Measurements from ENCODE around the gene GUCD1. TPM values are rescaled to one million over a fixed set of nuclear protein-coding genes. Genes with fewer than 3 reads are reported as not detected.

Gene GUCD1
- total and polyA plus RNA-seq, 2 of the 13 experiments (the other 11 are each of a cell fraction or from before 2014, with no cell fraction given) = 128 to 245 TPM

- TF ChIP-seq, protein P1, sequence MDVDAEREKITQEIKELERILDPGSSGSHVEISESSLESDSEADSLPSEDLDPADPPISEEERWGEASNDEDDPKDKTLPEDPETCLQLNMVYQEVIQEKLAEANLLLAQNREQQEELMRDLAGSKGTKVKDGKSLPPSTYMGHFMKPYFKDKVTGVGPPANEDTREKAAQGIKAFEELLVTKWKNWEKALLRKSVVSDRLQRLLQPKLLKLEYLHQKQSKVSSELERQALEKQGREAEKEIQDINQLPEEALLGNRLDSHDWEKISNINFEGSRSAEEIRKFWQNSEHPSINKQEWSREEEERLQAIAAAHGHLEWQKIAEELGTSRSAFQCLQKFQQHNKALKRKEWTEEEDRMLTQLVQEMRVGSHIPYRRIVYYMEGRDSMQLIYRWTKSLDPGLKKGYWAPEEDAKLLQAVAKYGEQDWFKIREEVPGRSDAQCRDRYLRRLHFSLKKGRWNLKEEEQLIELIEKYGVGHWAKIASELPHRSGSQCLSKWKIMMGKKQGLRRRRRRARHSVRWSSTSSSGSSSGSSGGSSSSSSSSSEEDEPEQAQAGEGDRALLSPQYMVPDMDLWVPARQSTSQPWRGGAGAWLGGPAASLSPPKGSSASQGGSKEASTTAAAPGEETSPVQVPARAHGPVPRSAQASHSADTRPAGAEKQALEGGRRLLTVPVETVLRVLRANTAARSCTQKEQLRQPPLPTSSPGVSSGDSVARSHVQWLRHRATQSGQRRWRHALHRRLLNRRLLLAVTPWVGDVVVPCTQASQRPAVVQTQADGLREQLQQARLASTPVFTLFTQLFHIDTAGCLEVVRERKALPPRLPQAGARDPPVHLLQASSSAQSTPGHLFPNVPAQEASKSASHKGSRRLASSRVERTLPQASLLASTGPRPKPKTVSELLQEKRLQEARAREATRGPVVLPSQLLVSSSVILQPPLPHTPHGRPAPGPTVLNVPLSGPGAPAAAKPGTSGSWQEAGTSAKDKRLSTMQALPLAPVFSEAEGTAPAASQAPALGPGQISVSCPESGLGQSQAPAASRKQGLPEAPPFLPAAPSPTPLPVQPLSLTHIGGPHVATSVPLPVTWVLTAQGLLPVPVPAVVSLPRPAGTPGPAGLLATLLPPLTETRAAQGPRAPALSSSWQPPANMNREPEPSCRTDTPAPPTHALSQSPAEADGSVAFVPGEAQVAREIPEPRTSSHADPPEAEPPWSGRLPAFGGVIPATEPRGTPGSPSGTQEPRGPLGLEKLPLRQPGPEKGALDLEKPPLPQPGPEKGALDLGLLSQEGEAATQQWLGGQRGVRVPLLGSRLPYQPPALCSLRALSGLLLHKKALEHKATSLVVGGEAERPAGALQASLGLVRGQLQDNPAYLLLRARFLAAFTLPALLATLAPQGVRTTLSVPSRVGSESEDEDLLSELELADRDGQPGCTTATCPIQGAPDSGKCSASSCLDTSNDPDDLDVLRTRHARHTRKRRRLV (CRISPR knock-in tag; IDR thresholded peaks at IDR 0.05) = peak; percentile 95
- no peak for TF ChIP-seq ATF5 (CRISPR knock-in tag; IDR thresholded peaks at IDR 0.05; ENCODE audit: low read depth)
- peak; percentile 59; the same call in 1 of the 2 replicates for TF ChIP-seq ZNF543 (CRISPR knock-in tag; IDR thresholded peaks at IDR 0.05)
- TF ChIP-seq ZNF737 (CRISPR knock-in tag; IDR thresholded peaks at IDR 0.05; ENCODE audit: borderline replicate concordance) = no peak
- TF ChIP-seq MYNN (CRISPR knock-in tag; IDR thresholded peaks at IDR 0.05; ENCODE audit: low read depth) = peak; percentile 40; the same call in 1 of the 2 replicates
- no peak for TF ChIP-seq ZNF274 (CRISPR knock-in tag; IDR thresholded peaks at IDR 0.05)
- TF ChIP-seq, protein P2, sequence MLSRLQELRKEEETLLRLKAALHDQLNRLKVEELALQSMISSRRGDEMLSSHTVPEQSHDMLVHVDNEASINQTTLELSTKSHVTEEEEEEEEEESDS (CRISPR knock-in tag; IDR thresholded peaks at IDR 0.05; ENCODE audit: borderline replicate concordance) = peak; percentile 85; the same call in 1 of the 2 replicates
- TF ChIP-seq, protein P3, sequence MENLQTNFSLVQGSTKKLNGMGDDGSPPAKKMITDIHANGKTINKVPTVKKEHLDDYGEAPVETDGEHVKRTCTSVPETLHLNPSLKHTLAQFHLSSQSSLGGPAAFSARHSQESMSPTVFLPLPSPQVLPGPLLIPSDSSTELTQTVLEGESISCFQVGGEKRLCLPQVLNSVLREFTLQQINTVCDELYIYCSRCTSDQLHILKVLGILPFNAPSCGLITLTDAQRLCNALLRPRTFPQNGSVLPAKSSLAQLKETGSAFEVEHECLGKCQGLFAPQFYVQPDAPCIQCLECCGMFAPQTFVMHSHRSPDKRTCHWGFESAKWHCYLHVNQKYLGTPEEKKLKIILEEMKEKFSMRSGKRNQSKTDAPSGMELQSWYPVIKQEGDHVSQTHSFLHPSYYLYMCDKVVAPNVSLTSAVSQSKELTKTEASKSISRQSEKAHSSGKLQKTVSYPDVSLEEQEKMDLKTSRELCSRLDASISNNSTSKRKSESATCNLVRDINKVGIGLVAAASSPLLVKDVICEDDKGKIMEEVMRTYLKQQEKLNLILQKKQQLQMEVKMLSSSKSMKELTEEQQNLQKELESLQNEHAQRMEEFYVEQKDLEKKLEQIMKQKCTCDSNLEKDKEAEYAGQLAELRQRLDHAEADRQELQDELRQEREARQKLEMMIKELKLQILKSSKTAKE (CRISPR knock-in tag; IDR thresholded peaks at IDR 0.05; ENCODE audit: borderline replicate concordance) = peak; percentile 77
- TF ChIP-seq ZNF619 (CRISPR knock-in tag; IDR thresholded peaks at IDR 0.05) = peak; percentile 29; the same call in 1 of the 2 replicates
- no peak for TF ChIP-seq ZNF790 (CRISPR knock-in tag; IDR thresholded peaks at IDR 0.05; ENCODE audit: borderline replicate concordance)
- TF ChIP-seq PHF8 (CRISPR knock-in tag; IDR thresholded peaks at IDR 0.05) = peak; percentile 39; the same call in 1 of the 2 replicates
- TF ChIP-seq, protein P4, sequence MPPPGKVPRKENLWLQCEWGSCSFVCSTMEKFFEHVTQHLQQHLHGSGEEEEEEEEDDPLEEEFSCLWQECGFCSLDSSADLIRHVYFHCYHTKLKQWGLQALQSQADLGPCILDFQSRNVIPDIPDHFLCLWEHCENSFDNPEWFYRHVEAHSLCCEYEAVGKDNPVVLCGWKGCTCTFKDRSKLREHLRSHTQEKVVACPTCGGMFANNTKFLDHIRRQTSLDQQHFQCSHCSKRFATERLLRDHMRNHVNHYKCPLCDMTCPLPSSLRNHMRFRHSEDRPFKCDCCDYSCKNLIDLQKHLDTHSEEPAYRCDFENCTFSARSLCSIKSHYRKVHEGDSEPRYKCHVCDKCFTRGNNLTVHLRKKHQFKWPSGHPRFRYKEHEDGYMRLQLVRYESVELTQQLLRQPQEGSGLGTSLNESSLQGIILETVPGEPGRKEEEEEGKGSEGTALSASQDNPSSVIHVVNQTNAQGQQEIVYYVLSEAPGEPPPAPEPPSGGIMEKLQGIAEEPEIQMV (CRISPR knock-in tag; IDR thresholded peaks at IDR 0.05; ENCODE audit: low read depth) = 0 out of 2 replicates have a peak, but pooled peaks have one; percentile 21
- TF ChIP-seq PAWR (CRISPR knock-in tag; IDR thresholded peaks at IDR 0.05; ENCODE audit: borderline replicate concordance) = 0 out of 2 replicates have a peak, but pooled peaks have one; percentile 52
- TF ChIP-seq KLF12 (CRISPR knock-in tag; IDR thresholded peaks at IDR 0.05; ENCODE audit: borderline replicate concordance) = peak; percentile 72; the same call in 1 of the 2 replicates
- TF ChIP-seq, protein P5, sequence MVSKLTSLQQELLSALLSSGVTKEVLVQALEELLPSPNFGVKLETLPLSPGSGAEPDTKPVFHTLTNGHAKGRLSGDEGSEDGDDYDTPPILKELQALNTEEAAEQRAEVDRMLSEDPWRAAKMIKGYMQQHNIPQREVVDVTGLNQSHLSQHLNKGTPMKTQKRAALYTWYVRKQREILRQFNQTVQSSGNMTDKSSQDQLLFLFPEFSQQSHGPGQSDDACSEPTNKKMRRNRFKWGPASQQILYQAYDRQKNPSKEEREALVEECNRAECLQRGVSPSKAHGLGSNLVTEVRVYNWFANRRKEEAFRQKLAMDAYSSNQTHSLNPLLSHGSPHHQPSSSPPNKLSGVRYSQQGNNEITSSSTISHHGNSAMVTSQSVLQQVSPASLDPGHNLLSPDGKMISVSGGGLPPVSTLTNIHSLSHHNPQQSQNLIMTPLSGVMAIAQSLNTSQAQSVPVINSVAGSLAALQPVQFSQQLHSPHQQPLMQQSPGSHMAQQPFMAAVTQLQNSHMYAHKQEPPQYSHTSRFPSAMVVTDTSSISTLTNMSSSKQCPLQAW (CRISPR knock-in tag; IDR thresholded peaks at IDR 0.05) = peak; percentile 32; the same call in 1 of the 2 replicates
- peak; percentile 78 for TF ChIP-seq BCL6 (CRISPR knock-in tag; IDR thresholded peaks at IDR 0.05)
Measured at GRCh38 chr22:24550028-24550901, 4.7 kb downstream of the GUCD1 start (continued).
